ENCODE data around the gene LIN54.
"Not testable (repeated sequence)": the region's sequence is repeated elsewhere in the genome, so short reads cannot be mapped to it uniquely, and the experiment has no call there.

The LIN54 gene
- 43.0 to 53.9 reads per million in 2 donors for total RNA-seq

DNA sequence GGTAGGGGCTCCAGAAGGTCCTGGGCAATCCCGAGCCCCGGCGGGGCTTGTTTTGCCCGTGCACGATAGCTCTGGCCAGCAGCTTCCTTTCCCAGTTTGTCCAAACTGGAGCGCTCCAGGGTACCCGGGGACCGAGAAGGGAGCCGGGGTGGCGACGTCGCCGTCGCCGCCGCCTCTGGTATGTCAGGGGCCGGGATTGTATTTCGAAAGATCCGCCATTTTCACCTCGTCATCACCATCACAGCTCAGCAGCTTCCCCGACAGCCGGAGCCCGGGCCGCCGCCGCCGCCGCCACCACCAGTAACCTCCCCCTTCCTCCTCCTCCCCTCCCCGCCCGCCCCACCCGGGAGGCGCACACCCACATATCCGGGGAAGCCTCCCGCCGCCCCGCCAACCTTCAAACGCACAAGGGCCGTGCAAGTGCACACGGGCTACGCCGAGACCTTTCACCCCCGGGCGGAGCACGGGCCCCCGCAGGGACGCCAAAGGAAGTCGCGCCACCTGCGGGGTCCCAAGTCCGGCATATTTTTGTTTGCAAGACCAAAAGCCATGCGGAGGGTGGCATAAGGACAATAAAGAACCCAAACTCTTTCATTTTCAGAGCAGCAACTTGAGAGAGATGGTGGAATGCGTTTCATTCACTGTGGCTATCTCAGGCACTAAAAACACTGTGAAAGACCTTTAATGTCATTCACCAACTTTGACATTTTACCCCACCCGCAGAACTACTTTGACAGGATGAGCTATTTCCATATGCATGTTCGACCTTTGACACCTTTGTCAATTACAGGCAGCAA is at the start of gene LIN54:
Gene LIN54 (minus strand): TSS at position 302 of the 797 bp plus-strand sequence. CDS start 25,979 bp downstream, outside the sequence.
- peak; percentile 85 for DNase-seq

DNA sequence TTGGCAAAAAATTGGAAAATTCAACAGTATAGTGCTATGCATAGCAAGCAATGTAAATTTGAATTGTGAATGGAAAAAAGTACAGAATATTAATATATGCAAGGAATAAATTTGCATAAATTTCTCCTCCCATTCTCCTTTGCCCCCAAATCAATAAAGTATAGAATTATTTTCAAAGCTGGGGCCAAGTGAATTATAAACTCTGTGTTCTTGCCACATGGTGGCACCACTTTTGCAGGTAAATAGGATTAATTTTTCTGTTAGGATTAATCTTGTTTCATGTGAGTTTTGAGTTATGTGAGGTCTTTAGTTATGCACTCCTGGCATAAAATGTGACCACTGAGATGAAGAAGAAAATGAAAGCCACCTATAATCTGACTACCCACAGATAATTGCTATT is 44.3 kb upstream of the LIN54 start:
- no peak for DNase-seq

DNA sequence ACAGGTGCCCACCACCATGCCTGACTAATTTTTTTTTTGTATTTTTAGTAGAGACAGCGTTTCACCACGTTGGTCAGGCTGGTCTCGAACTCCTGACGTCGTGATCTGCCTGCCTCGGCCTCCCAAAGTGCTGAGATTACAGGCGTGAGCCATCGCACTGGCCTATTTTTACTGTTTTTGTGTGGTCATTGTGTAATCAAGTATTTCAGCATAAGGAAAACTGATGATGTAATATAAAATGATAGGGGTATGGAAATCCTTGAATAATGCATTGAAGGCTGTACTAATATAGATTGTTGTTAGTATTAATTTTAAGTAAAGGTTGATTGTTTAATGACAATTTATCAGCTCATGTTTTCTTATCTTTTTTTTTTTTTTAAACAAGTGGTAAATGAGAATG is 38.2 kb upstream of the LIN54 start:
- not testable (repeated sequence) for DNase-seq

DNA sequence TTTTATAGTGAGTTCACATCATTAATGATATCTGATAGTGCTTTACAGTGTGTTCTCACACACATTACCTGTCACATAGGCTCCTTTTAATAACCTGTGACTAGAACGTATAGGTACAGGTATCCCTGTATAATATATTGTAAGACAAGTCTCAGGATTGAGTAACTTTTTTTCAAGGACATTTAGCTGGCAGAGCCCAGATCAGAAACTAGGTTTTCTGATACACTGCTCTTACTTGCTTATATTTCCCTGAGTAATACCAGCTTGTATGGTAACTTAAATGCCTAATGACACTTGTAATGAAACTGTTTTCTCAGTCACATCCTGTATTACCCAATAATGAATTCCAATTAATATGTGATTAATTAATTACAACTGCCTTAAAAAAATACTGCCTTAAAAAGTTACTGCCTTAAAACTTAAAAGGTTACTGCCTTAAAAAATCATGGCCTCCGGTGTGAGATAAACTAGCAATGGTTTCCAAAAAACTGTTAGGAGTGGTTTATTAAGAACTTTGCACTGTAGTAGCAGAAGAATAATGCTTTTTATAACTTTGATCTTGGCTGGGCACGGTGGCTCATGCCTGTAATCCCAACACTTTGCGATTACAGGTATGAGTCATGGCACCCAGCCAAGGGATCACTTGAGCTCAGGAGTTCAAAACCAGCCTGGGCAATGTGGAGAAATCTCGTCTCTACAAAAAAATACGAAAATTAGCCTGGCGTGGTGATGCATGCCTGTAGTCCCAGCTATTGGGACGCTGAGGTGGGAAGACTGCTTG is 36.3 kb upstream of the LIN54 start:
- no peak for DNase-seq

DNA sequence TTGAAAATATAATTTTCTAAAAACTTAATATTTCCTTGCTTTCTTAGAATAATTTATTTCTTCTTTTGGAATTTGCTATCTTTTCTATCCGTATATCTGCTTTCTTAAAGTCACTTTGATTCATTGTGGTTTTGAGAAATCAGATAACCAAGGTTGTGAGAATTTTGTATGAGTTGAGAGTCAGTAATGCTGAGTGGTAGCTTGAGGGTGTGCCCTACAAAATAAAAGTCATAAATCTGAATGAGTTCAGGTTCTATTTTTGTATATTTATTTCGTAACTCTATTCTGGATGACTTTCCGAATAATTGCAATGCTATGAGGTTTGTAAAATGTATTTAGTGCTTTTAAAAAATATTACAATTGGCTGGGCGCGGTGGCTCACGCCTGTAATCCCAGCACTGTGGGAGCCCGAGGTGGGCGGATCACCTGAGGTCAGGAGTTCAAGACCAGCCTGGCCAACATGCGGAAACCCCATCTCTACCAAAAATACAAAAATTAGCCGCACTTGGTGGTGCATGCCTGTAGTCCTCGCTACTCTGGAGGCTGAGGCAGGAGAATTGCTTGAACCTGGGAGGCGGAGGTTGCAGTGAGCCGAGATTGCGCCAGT is 33.3 kb upstream of the LIN54 start:
- DNase-seq: no peak

DNA sequence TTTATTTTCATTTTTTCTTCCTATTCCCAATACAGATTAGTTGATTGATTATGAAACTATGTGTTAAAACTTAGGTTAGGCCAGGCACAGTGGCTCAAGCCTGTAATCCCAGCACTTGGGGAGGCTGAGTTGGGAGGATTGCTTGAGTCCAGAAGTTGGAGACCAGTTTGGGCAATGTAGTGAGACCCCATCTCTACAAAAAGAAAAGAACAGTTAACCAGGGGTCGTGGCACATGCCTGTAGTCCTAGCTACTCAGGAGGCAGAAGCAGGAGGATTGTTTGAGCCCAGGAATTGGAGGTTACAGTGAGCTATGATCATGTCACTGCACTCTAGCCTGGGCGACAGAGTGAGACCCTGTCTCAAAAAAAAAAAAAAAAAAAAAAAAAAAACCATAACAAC is 32.5 kb upstream of the LIN54 start:
- DNase-seq: not testable (repeated sequence)

DNA sequence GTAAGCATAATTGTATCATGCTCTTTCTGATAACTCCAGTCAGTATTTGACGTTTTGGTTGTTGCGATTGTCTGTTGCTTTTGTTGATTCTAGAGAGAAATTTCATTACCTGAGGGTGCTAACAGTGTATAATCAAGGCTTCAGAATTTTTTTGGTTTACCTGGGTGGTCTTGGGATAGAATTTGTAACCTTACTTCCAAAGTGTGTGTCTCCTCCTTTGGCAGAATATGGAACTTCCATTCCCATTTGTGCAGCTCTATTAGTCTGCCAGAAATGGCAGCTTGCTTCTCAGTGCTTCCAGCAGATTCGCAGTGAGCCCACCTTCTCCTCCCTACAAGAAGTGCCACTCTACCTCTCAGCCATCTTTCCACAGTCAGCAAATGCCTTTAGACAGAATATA is 29.6 kb upstream of the LIN54 start:
- no peak for DNase-seq

DNA sequence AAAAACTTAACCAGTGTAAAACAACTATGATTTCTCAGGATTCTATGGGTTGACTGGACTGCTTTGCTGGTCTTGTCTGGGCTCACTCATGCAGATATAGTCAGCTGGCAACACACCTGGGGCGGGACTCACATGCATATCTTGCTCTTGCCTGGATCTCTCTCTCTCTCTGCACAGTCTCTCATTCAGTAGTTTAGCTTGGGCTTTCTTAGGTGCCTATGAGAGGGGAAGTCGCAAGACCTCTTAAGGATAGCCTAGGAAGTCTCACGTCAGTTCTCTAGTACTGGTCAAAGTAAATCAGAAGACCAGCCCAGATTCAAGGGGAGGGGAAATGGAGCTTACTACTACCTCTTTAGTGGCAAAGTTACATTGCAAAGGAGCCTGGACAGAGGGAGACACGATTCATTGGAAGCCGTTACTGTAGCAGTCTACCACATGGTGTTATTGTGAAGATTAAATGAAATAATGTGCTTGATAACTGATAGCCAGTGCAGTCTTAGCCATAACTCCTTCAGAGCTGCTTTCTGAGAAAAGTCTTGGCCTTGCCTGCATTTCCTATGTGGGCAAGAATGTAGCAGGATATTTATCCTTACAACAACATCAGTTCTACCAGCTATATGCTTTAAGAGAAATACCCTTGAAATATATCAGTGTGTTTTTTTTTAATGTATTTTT is 26.5 kb upstream of the LIN54 start:
- no peak for DNase-seq

DNA sequence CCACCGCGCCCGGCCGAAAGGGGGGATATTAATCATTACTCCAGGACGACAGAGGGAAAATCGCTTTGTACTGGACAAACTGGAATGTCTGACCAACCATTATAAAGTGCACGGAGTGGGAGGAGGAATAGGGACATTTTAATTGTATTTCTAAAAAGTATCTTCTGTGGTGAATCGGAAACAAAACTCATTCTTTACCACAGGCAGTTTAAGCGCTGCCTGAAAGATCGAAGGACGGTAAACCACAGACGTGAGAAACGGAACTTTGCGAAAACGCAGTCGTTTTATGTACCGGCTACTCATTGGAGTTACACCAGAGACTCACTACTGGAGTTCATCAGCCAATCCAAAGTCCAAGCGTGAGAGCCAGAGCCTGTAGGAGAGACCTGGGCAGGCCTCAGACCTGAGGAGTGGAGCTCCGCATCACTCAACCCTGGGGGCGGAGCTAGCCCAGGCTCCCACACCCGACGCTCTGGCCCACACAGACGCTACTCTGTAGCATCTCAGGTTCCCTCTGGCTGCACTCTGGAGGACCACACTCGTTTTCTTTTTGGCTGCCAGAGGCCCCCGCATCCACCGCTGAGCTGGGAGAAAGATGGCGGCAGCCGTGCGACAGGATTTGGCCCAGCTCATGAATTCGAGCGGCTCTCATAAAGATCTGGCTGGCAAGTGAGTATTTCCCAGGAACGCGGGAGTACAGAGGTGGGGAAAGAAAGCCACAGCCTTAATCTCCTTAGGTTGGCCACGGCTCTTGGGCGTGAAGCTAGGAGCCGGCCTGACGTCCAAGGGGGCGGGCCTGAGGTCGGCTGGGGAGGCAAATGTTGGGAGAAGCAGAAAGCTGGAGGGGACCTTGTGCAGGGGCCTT is 24.2 kb upstream of the LIN54 start, which contains the start of gene COPS4:
Gene COPS4 (plus strand): TSS at position 554 of the 865 bp plus-strand sequence. CDS start 42 bp downstream, at position 596.
- peak; percentile 87 for DNase-seq

DNA sequence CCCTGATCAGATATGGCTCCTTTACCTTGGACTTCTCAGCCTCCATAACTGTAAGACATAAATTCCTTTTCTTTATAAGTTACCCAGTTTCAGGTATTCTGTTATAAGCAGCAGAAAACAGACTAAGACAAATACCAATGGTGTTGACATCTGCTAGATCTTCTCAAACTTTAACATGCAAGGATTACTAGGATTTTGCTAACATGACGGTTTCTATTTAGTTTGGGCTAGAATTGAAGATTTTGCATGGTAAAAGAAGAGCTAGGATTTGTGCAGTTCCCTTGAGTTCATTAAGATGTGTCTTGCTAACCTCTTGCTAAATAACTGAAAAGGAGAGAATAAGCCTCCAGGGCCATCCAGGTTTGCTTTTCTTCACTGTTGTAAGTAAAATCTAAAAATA is 19.1 kb upstream of the LIN54 start:
- DNase-seq: no peak

DNA sequence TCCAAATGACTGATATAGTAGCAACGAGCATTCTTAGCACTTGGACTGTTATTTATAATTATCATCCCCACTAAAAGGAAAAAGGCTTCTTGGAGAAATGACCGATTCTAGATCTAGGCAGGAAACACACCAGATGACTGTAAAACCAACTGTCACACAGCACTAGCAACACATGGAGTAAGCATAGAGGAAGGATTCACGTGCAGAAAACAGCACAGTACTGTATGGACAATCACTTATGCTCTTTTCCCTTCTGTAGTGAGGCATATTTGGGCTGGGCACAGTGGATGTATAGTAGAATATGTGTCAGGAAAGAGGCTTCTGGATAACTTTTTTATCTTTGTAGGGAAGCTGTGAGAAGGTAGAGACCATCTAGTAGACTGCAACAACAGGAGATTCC is 18.4 kb upstream of the LIN54 start:
- DNase-seq: no peak

DNA sequence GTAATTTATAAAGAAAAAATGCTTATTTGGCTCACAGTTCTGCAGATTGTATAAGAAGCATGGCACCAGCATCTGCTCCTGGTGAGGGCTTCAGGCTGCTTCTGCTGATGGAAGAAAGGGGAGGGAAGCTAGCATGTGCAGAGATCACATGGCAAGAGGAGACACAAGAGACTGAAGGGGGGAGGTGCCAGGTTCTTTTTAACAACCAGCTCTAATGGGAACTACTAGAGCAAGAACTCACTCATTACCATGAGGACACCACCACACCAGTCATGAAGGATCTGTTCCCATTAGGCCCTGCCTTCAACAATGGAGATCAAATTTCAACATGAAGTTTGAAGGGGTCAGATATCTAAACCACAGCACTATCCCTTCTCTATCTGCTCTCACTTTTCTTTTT is 14.9 kb upstream of the LIN54 start:
- DNase-seq: no peak

DNA sequence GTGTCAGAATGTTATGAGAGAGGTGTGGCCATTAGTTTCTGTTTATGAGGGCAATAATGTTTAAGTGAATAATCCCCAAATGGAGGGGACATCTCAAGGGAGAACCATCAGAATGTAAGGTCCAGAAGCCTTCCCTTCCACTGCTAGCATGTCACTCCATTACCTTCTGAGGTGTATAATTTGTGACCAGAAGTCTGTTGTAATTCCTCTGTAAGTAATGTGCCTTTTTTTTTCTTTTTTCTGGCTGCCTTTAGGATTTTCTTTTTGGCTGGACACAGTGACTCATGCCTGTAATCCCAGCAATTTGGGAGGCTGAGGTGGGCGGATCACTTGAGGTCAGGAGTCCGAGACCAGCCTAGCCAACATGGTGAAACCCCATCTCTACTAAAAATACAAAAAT is 13.6 kb upstream of the LIN54 start:
- no peak for DNase-seq

DNA sequence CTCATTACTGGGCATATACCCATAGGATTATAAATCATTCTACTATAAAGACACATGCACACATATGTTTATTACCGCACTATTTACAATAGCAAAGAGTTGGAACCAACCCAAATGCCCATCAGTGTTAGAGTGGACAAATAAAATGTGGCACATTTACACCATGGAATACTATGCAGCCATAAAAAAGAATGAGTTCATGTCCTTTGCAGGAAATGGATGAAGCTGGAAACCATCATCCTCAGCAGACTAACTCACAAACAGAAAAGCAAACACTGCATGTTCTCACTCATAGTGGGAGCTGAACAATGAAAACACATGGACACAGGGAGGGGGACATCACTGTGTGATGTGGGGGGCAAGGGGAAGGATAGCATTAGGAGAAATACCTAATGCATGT is 13.0 kb upstream of the LIN54 start:
- DNase-seq: not testable (repeated sequence)

DNA sequence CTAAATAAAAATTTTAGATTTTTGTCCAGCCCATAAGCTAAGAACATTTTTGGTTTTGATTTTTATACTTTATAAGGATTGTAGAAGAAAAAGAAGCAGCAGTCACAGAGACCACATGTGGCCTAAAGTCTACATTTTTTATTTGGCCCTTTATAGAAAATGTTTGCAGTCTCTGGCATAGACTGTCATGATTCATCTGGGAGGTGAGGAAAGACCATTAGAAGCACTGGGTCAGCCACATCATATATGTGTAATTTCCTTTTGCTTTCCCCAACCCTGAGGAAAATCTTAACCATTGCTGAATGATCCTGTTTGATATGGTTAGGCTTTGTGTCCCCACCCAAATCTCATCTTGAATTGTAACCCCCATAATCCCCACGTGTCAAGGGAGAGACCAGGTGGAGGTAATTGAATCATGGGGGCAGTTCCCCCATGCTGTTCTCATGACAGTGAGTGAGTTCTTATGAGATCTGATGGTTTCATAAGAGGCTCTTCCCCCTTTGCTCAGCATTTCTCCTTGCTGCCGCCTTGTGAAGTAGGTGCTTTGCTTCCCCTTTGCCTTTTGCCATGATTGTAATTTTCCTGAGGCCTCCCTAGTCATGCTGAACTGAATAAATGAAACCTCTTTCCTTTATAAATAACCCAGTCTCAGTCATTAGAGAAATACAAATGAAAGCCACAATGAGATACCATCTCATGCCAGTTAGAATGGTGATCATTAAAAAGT is 12.3 kb upstream of the LIN54 start:
- DNase-seq: no peak

DNA sequence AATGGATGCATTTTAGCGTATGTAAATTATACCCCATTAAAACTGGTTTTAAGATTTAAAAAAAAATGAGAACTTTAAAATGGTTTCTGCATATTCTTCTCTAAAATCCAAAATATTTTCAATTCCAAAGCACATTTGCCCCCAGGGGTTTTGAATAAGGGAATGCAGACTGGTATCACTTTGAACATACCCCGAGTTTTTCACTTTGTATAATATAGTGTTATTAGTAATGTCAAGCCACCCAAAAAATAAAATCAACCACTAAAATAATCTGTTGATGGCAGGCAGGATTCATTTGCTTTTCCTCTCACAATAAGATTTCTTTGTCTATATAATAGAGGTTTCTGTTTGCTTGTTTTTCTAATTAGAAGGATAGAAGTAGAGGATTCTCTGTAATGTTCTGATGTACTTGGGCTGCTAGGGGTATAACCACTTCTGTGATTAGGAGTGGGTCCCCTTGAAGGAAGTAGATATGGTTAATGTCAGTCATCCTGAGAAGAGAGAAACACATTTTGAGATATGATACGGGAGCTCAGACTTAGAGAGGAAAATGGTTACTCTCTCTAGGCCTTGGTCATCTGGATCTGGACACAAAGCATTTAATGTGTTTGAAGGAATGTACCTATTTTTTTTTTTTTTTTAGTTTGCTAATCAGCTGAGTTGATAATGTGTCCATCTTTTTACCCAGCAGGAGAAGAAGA is 9.3 kb upstream of the LIN54 start:
- DNase-seq: no peak

DNA sequence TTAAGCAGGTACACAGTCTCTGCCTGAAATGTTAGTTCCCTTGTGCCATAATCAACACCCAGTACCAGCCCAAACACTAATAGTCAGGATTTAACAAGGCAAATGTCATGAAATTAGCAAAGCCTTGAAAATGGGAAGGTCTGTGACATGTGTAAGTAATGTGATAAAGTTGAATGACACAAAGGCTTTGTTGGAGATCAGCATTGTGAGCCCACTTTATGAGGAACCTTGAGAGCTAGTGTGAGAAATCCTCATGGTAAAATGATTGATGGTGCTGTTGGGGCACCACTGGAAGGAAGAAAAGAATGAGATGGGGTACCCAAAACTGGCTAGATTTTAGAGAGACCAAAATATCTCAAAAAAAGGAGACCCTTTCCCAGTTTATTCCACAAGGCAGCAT is 3.3 kb upstream of the LIN54 start:
- no peak for DNase-seq

DNA sequence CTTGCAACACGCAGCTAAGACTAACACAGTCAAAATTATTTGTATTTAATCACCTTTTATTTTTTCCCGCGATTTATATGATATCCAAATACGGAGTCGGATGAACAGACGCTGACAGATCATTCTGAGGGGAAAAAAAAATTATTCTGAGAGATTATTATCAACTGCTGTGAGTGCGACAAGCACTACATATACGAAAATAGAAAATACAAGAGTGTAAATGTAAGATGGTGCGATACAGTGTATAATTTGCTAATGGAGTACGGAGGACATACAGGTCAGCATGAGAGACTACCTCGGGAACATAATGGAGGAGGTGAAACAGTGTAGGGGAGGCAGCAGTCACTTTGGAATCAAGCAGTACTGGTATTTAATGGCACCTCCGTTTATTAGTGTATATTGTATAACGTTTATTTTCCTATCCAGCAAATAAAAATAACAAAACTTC is 2.8 kb upstream of the LIN54 start:
- DNase-seq: no peak

DNA sequence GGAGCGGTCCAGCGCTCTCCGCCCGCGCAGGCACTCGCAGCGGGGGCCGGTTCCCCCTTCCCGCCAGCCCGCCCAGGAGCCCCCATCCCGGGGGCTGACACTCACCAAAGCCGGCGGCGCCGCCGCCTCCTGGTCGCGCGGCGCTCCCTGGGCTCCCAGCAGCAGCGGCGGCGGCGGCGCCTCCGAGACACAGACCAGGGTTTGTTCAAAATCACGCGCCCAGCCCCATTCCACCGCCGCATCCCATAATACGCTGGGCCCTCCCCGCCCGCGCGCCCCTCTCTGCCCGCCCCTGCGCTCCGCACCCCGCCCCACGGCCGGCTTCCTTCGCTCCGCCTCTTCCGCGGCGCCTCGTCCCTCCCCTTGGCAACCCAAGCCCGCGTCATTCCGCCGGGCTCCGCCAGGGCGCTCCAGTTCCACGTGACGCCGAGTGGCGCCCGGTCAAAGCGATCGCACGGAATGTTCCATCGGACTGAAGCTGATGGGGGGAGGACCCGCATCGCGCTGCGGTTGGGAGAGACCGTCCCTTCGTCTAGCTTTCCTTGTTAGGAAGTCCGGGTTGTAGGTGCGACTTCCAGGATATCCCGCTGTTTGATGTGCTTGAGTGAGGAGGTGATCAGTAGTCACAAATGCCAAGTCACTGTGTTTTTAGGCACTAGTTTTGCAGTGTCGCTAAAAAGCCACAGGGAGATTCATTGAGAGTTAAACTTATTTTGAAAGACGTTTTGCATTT is 2.2 kb upstream of the LIN54 start:
- DNase-seq: peak; percentile 95

DNA sequence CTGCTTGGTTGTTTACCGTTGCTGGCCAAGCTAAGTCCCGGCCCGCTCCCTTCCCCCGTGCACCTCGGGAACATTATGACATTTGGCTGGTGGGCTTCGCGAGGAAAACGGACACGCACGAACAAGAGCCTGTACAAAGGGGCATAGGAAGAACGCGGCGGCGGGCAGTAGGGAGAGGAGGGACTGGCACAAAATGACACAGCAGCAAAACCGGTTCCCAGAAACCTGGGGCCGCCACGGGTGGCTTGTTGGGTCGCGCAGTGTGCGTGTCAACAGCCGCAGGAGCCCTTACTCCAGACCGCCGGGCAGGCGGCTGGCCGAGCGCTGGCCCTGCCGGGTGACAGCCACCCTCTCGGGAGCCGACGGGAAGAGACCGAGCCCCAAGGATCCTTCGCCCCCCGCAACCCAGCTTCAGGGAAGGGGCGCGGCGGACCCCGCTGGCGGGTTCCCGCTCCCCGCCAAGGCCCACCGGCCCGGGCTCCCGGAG is 1.6 kb upstream of the LIN54 start:
- DNase-seq: no peak

All from T-helper 9 cell (primary cell).